HG02798 (cell line): ENCODE results near the gene MYL12A.

Experiments used
- ATAC-seq: cut with Tn5 transposase; IDR thresholded peaks from one replicate; pipeline ENCODE4 v1.9.1; 2021; ENCODE audit warnings: mild to moderate bottlenecking; ENCODE audit not compliant: unreplicated experiment, poor library complexity

The MYL12A gene

GRCh38 chr18:3223356-3223755 lies 24.2 kb upstream of the MYL12A start:
- ATAC-seq, result no peak

DNA sequence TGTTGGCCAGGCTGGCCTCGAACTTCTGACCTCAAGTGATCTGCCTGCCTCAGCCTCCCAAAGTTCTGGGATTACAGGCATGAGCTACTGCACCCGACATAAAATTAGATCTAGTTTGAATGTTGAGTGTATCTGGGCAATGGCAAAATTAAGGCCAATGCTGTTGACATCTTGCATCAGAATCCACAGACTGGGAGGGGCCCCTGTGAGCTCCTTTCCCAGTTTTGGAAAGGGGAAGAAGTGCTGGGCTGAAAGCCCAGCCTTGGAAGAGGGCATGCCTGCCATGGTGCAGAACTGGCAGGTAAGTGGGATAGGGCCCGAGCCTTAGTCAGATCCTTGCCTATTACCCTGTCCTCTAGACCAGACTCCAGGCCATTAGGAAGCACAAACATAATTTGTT lies 23.4 kb upstream of the MYL12A start:
- ATAC-seq, result no peak

DNA sequence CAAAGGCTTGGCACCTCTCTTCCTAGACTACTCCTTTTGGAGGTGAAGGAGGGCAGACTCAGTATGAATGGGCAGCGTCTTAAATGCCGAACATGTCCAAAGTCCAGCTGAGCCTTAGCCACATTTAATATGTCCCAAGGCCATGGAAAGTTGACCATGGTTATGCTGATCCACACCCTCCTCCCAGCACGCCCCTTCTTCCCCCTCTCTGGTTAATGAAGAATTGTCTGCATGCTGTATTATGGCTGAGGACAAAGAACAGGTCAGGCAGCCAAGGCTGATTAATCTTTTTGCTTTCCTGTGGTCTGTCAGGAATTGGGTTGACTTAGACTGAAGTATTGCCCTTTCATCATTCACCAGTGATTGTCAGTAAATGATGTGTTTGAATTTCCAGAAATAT lies 22.0 kb upstream of the MYL12A start:
- no peak for ATAC-seq

DNA sequence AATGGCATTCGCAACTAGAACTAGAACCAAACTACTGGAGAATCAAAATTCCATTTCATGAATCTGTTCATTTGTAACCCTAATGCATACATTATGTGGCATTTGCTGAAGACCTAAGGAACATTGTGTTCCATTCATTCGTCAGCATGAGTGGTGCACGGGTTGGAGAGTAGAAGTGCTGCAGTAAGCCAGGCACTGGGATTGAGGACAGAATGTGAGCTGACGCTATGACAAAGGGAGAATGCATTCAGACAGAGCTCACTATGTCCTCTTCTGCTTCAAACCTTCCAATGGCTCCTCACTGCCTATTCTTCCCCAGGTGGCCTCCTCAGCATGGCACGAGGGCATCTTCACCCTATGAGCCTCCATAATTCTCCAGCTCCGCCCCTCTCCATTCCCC lies 21.6 kb upstream of the MYL12A start:
- ATAC-seq, result no peak

DNA sequence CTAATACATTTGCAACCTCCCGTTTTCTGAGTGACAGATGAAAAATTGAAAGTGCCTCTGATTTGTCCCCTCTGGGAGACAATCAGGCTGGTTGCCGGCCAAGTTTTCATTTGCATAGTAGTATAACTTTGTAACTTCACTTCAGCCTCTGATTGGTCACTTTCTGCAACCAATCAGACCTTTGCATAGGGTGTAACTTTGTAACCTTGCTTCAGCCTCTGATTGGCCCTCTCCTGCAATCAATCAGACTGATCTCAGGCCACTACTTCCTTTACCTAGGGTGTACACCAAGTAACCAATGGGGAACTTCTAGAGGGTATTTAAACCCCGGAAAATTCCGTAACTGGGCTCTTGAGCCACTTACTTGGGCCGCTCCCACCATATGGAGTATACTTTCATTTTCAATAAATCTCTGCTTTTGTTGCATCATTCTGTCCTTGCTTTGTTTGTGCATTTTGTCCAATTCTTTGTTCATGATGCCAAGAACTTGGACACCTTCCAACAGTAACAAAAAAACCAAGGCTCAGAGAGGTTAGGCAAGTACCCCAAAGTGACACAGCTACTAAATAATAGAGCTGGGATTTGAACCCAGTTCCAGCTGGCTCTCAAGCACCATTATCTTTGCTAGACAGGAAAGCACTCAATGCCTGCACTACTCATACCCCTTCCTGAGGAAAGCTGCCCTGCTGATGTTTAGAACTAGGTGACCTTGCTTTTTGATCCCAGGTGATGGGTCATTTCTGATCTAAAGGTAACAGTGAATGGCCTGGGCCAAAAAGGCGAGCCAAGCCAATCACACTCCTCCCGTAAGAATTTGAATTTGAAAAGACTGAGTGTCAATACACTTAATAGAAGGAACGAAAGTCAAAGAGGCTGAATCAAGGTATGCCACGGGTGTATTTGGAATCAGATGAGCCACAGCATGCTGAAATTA lies 16.9 kb upstream of the MYL12A start:
- no peak for ATAC-seq

DNA sequence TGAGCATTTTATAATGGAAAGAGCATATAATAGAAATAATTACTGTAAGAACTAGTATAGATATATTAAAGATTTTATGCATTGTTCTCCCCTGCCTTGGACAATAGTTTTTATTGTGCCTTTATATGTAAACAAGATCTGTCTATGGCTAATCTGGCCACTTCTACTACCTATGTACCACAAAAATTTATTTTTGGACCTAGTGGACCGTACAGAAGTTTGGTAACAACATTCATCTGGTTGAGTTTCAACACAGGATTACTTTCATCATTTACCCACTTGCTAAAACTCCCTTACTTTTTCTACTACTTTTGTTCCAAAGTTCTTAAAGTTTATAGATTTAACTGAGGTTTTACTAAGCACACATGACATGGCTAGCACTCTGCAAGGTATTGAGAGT lies 14.6 kb upstream of the MYL12A start:
- ATAC-seq, result no peak

DNA sequence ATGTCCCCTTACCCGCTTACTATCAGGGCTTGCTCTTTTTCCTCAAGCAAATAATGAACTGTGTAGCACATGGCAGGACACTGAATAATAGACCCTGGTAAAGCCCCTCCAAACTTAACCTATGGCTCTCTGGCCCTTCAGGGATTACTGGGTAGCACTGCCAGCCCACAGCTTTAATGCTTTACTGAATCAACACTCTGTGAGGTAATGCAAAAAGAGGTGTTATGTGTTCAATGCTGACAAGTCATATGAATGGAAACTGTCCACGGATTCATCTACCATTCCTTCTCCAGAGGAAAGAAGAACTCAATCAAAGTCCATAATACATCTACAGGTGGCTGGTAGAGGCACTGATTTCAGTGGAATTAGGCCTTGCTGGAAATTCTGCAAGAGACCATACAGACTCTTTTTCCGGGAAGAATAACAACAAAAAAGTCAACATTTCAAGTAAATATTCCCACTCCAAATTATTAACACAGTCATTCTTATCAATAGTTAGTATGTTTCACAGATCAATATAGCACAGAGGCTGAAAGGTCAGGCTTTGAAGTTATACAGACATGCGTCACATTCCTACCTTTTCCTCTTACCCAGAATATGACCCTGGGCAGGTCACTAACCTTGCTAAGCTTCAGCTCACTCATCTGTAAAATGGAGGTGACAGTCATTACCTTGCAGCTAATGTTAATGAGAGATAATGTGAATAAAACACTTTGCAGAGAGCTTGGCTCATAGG lies 14.0 kb upstream of the MYL12A start:
- no peak for ATAC-seq

DNA sequence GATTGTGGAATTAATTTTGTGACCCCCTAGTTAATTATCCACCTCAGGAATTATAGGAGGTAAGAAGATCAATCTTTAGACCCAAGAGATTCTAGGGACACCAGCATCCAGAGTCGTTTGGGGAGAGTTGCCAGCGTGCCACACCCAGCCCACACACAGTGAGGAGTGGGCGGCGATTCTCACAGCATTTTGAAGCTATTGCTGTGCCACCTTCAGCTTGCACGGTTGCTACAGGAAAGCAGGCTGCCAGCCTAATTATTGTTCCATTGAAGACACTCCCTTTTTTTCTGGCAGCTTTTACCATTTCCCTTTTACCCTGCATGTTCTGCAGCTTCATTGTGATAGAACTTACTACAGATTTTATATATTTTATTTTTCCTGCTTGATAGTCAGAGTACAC lies 13.1 kb upstream of the MYL12A start:
- ATAC-seq, result no peak

- no peak for ATAC-seq
These were observed 11.8 kb upstream of the MYL12A start for GRCh38 chr18:3235846-3236245.

DNA sequence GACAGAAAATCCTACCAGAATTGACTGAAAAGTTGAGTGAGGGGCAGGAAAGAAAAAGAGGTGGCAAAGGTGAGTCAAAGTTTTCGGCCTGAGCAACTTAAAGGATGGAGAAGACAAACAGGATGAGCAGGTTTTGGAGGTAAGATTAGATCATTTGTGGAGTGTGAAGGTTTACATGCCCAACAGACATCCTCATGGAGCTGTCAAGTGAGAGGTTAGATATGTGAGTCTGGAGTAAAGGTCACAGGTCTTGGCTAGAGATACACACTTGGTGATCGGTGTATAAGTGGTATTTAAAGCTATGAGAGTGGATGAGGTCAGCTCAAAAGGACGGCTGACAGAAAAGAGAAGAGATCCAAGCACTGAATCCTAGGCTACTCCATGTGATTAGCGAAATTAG lies 11.1 kb upstream of the MYL12A start:
- no peak for ATAC-seq

DNA sequence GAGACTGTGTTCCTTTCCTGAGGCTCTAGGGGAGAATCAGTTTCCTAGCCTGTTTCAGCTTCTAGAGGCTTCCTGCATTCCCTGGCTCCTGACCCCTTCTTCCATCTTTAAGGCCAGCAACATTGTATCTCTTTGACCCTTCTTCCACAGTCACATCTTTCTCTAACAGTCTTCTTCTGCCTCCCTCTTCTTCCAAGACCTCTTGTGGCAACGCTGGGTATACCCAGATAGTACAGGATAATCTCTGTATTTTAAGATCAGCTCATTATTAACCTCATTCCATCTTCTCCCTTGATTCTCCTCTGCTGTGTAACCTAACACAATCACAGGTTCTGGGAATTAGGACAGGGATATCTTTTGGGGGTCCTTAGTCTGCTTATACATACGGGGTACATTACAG lies 8.9 kb upstream of the MYL12A start:
- ATAC-seq, result no peak

- ATAC-seq, result no peak
These were observed 2.4 kb upstream of the MYL12A start for GRCh38 chr18:3245185-3245564.

- ATAC-seq, result peak; percentile 48
These were observed 1.6 kb upstream of the MYL12A start for GRCh38 chr18:3245853-3246634.

- no peak for ATAC-seq
These were observed 864 bp upstream of the MYL12A start for GRCh38 chr18:3246635-3247239.

DNA sequence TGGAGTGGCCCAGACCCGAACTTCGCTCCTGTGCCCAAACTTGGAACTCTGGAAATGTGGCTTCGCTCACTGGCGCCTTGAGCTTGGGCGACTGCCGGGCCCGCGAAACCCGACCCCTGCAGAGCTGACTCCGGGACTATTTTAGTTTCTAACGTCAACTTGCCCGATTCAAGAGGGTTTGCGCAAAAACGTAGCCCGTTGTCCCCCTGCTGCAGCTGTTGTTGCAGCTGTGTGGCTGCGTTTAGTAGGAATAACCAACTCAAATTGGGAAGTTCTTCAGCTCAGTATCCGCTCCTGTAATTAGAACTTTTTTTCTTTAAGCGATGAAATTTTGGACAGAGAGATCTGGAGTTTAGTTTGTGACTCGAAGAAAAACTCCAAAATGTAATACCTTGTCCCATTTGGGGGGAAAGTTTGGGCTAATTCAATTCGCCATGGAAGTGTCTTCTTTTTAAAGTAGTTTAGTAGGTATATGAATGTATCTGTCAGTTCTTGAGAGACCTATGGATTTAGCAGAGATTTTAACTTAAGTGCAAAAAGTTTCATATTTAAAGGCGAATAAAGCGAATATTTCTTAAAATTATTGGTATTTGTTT lies 559 bp downstream of the MYL12A start:
- ATAC-seq, result no peak

DNA sequence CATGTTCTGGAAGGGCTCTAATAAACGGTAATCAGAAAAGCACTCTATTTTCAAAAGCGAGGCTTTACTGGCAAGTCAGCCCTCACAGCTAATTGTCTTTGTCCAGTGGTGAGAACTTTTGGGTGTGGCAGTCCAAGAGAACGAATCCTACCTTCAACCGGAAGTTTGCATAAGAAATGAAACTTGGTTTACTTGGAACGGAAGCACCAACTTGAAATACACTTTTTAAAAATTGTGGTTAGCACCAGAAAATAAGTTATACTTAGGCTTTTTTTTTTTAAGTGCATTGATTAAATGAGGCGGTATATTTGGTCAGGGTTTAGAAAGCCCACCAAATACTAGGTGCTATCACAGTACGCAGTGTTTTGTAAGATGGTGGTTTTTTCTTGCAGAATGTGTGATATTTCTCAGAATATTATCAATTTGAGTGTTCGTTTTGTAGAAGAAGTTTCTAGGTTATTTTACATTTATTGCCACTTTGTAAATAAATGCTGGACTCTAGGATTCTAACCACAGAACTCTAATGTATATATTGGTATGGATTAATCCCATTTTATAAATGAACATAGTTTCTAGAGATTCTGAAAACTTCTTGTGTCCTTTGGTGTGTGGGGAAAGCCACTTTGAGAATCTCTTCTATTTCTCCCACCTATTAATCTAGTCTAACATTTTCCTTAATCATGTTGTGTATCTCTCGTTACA lies 1.2 kb downstream of the MYL12A start:
- ATAC-seq, result no peak

DNA sequence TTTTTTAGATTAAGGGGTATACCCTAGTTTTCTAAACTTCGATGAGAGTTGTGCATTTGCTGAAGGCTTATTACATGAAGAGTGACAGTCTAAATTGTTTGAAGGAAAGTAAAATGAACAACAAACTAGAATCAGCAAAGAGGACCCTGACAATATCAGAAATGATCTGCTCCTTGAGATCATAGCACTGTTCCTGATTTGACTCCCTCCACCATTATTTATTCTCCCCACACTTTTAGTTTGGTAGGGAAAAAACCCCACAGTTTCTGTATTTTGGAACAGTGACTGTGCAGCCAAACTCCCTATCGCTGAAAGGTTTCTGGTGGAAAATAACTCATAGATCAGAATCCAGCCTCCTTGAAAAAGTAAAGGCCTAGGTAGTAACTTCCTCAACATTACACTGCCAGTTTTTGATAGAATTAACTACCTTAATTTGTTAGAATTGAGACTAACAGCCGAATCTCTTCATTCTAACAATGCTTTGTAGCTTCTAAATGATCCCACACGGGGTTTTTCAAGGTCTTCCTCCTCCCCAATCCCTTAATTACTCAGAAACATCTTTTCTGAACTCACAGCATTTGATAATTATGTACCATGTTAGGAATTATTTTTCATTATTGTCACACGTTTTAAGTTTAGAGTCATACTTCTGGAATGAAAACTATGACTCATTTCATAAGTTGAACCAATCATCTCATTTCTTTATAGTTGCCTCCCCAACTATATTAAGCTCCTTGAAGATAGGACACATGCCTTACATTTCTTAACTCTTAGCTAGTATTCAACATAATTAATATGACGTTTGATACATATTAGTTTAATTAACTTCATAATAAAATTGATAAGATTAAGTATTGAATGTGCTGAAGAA lies 2.9 kb downstream of the MYL12A start:
- ATAC-seq, result no peak

GRCh38 chr18:3251249-3251962 lies 3.8 kb downstream of the MYL12A start:
- no peak for ATAC-seq
